Measurements from ENCODE around the gene KRTAP2-3.

The KRTAP2-3 gene

GRCh38 chr17:41029633-41030245 lies 30.2 kb downstream of the KRTAP2-3 start, which contains the start of gene KRTAP1-4:
TSS of gene KRTAP1-4 (minus strand) at chr17:41030195. CDS start at chr17:41030078, 117 bp downstream.
- Histone ChIP-seq H3K27ac (ENCODE audit: low read depth in 2 of 2, low read length in 2 of 2) (no peak within 1 kb of the TSS), H3K9ac (ENCODE audit: low read depth in 1 of 2, low read length in 2 of 2) (no peak within 1 kb of the TSS), H3K9me3 (ENCODE audit: control insufficient read depth in 2 of 2, low read length in 2 of 2) (no peaks in the 10 kb centered on the region), H3K4me1 (ENCODE audit: control insufficient read depth in 2 of 2, insufficient read depth in 2 of 2, low read length in 2 of 2) (no peaks in the 10 kb centered on the region), H3K4me3 (ENCODE audit: low read length in 2 of 2) (no peak within 1 kb of the TSS), H3K36me3 (ENCODE audit: control insufficient read depth in 2 of 2, insufficient read depth in 2 of 2, low read length in 2 of 2) (no peaks in the 10 kb centered on the region), H3K27me3 (ENCODE audit: control insufficient read depth in 2 of 2, insufficient read depth in 2 of 2, low read length in 2 of 2) (no peaks in the 10 kb centered on the region)

- no peaks in the 10 kb centered on the region for H3K27me3 ChIP-seq (ENCODE audit: control insufficient read depth in 2 of 2, insufficient read depth in 2 of 2, low read length in 2 of 2)
- no peaks in the 10 kb centered on the region for H3K36me3 ChIP-seq (ENCODE audit: control insufficient read depth in 2 of 2, insufficient read depth in 2 of 2, low read length in 2 of 2)
- no peaks in the 10 kb centered on the region for H3K4me1 ChIP-seq (ENCODE audit: control insufficient read depth in 2 of 2, insufficient read depth in 2 of 2, low read length in 2 of 2)
- no peak within 1 kb of the TSS for H3K9ac ChIP-seq (ENCODE audit: low read depth in 1 of 2, low read length in 2 of 2)
- no peak within 1 kb of the TSS for H3K27ac ChIP-seq (ENCODE audit: low read depth in 2 of 2, low read length in 2 of 2)
- no peaks in the 10 kb centered on the region for H3K9me3 ChIP-seq (ENCODE audit: control insufficient read depth in 2 of 2, low read length in 2 of 2)
- no peak within 1 kb of the TSS for H3K4me3 ChIP-seq (ENCODE audit: low read length in 2 of 2)
These were observed 33.0 kb downstream of the KRTAP2-3 start, which contains the start of gene KRTAP1-5 for GRCh38 chr17:41026715-41027471. TSS of gene KRTAP1-5 (minus strand) at chr17:41027208. CDS start at chr17:41027155, 53 bp downstream.

GRCh38 chr17:41024697-41025096 lies 35.2 kb downstream of the KRTAP2-3 start:
- Histone ChIP-seq H3K27me3 (ENCODE audit: control insufficient read depth in 2 of 2, insufficient read depth in 2 of 2, low read length in 2 of 2) (no peaks in the 10 kb centered on the region), H3K9ac (ENCODE audit: low read depth in 1 of 2, low read length in 2 of 2) (no peak overlapping the region), H3K4me1 (ENCODE audit: control insufficient read depth in 2 of 2, insufficient read depth in 2 of 2, low read length in 2 of 2) (no peaks in the 10 kb centered on the region), H3K9me3 (ENCODE audit: control insufficient read depth in 2 of 2, low read length in 2 of 2) (no peaks in the 10 kb centered on the region), H3K36me3 (ENCODE audit: control insufficient read depth in 2 of 2, insufficient read depth in 2 of 2, low read length in 2 of 2) (no peaks in the 10 kb centered on the region), H3K27ac (ENCODE audit: low read depth in 2 of 2, low read length in 2 of 2) (no peak overlapping the region), H3K4me3 (ENCODE audit: low read length in 2 of 2) (no peak overlapping the region)

GRCh38 chr17:41020336-41020735 lies 39.6 kb downstream of the KRTAP2-3 start:
- Histone ChIP-seq H3K9ac (ENCODE audit: low read depth in 1 of 2, low read length in 2 of 2) (no peak overlapping the region), H3K27ac (ENCODE audit: low read depth in 2 of 2, low read length in 2 of 2) (no peak overlapping the region), H3K4me3 (ENCODE audit: low read length in 2 of 2) (no peak overlapping the region), H3K27me3 (ENCODE audit: control insufficient read depth in 2 of 2, insufficient read depth in 2 of 2, low read length in 2 of 2) (no peaks in the 10 kb centered on the region), H3K9me3 (ENCODE audit: control insufficient read depth in 2 of 2, low read length in 2 of 2) (no peaks in the 10 kb centered on the region), H3K4me1 (ENCODE audit: control insufficient read depth in 2 of 2, insufficient read depth in 2 of 2, low read length in 2 of 2) (no peaks in the 10 kb centered on the region), H3K36me3 (ENCODE audit: control insufficient read depth in 2 of 2, insufficient read depth in 2 of 2, low read length in 2 of 2) (no peaks in the 10 kb centered on the region)

GRCh38 chr17:41019415-41019814 lies 40.5 kb downstream of the KRTAP2-3 start:
- Histone ChIP-seq H3K36me3 (ENCODE audit: control insufficient read depth in 2 of 2, insufficient read depth in 2 of 2, low read length in 2 of 2) (no peaks in the 10 kb centered on the region), H3K4me1 (ENCODE audit: control insufficient read depth in 2 of 2, insufficient read depth in 2 of 2, low read length in 2 of 2) (no peaks in the 10 kb centered on the region), H3K27me3 (ENCODE audit: control insufficient read depth in 2 of 2, insufficient read depth in 2 of 2, low read length in 2 of 2) (no peaks in the 10 kb centered on the region), H3K4me3 (ENCODE audit: low read length in 2 of 2) (no peak overlapping the region), H3K9me3 (ENCODE audit: control insufficient read depth in 2 of 2, low read length in 2 of 2) (no peaks in the 10 kb centered on the region), H3K9ac (ENCODE audit: low read depth in 1 of 2, low read length in 2 of 2) (no peak overlapping the region), H3K27ac (ENCODE audit: low read depth in 2 of 2, low read length in 2 of 2) (no peak overlapping the region)

- no peaks in the 10 kb centered on the region for H3K4me1 ChIP-seq (ENCODE audit: control insufficient read depth in 2 of 2, insufficient read depth in 2 of 2, low read length in 2 of 2)
These were observed 41.4 kb downstream of the KRTAP2-3 start for GRCh38 chr17:41018541-41018940.

GRCh38 chr17:41016578-41017215 lies 43.2 kb downstream of the KRTAP2-3 start:
- Histone ChIP-seq H3K4me3 (ENCODE audit: low read length in 2 of 2) (no peak overlapping the region), H3K36me3 (ENCODE audit: control insufficient read depth in 2 of 2, insufficient read depth in 2 of 2, low read length in 2 of 2) (no peaks in the 10 kb centered on the region), H3K27ac (ENCODE audit: low read depth in 2 of 2, low read length in 2 of 2) (no peak overlapping the region), H3K27me3 (ENCODE audit: control insufficient read depth in 2 of 2, insufficient read depth in 2 of 2, low read length in 2 of 2) (no peaks in the 10 kb centered on the region), H3K4me1 (ENCODE audit: control insufficient read depth in 2 of 2, insufficient read depth in 2 of 2, low read length in 2 of 2) (no peaks in the 10 kb centered on the region), H3K9ac (ENCODE audit: low read depth in 1 of 2, low read length in 2 of 2) (no peak overlapping the region), H3K9me3 (ENCODE audit: control insufficient read depth in 2 of 2, low read length in 2 of 2) (no peaks in the 10 kb centered on the region)

More at GRCh38 chr17:41018541-41018940, 41.4 kb downstream of the KRTAP2-3 start:
- Histone ChIP-seq H3K27ac (ENCODE audit: low read depth in 2 of 2, low read length in 2 of 2) (no peak overlapping the region), H3K9ac (ENCODE audit: low read depth in 1 of 2, low read length in 2 of 2) (no peak overlapping the region), H3K27me3 (ENCODE audit: control insufficient read depth in 2 of 2, insufficient read depth in 2 of 2, low read length in 2 of 2) (no peaks in the 10 kb centered on the region), H3K9me3 (ENCODE audit: control insufficient read depth in 2 of 2, low read length in 2 of 2) (no peaks in the 10 kb centered on the region), H3K4me3 (ENCODE audit: low read length in 2 of 2) (no peak overlapping the region), H3K36me3 (ENCODE audit: control insufficient read depth in 2 of 2, insufficient read depth in 2 of 2, low read length in 2 of 2) (no peaks in the 10 kb centered on the region)

- Histone ChIP-seq H3K27me3 (ENCODE audit: control insufficient read depth in 2 of 2, insufficient read depth in 2 of 2, low read length in 2 of 2) (no peaks in the 10 kb centered on the region), H3K4me1 (ENCODE audit: control insufficient read depth in 2 of 2, insufficient read depth in 2 of 2, low read length in 2 of 2) (no peaks in the 10 kb centered on the region), H3K9me3 (ENCODE audit: control insufficient read depth in 2 of 2, low read length in 2 of 2) (no peaks in the 10 kb centered on the region), H3K4me3 (ENCODE audit: low read length in 2 of 2) (no peak overlapping the region), H3K36me3 (ENCODE audit: control insufficient read depth in 2 of 2, insufficient read depth in 2 of 2, low read length in 2 of 2) (no peaks in the 10 kb centered on the region), H3K27ac (ENCODE audit: low read depth in 2 of 2, low read length in 2 of 2) (no peak overlapping the region), H3K9ac (ENCODE audit: low read depth in 1 of 2, low read length in 2 of 2) (no peak overlapping the region)
These were observed 44.5 kb downstream of the KRTAP2-3 start for GRCh38 chr17:41015454-41015853.

- Histone ChIP-seq H3K9ac (ENCODE audit: low read depth in 1 of 2, low read length in 2 of 2) (no peak overlapping the region), H3K27me3 (ENCODE audit: control insufficient read depth in 2 of 2, insufficient read depth in 2 of 2, low read length in 2 of 2) (no peaks in the 10 kb centered on the region), H3K9me3 (ENCODE audit: control insufficient read depth in 2 of 2, low read length in 2 of 2) (no peaks in the 10 kb centered on the region), H3K27ac (ENCODE audit: low read depth in 2 of 2, low read length in 2 of 2) (no peak overlapping the region), H3K36me3 (ENCODE audit: control insufficient read depth in 2 of 2, insufficient read depth in 2 of 2, low read length in 2 of 2) (no peaks in the 10 kb centered on the region), H3K4me3 (ENCODE audit: low read length in 2 of 2) (no peak overlapping the region), H3K4me1 (ENCODE audit: control insufficient read depth in 2 of 2, insufficient read depth in 2 of 2, low read length in 2 of 2) (no peaks in the 10 kb centered on the region)
These were observed 46.3 kb downstream of the KRTAP2-3 start for GRCh38 chr17:41013606-41014005.

GRCh38 chr17:41013181-41013580 lies 46.7 kb downstream of the KRTAP2-3 start:
- Histone ChIP-seq H3K9ac (ENCODE audit: low read depth in 1 of 2, low read length in 2 of 2) (no peak overlapping the region), H3K27ac (ENCODE audit: low read depth in 2 of 2, low read length in 2 of 2) (no peak overlapping the region)

More at GRCh38 chr17:41013181-41013580, 46.7 kb downstream of the KRTAP2-3 start:
- Histone ChIP-seq H3K4me1 (ENCODE audit: control insufficient read depth in 2 of 2, insufficient read depth in 2 of 2, low read length in 2 of 2) (no peaks in the 10 kb centered on the region), H3K36me3 (ENCODE audit: control insufficient read depth in 2 of 2, insufficient read depth in 2 of 2, low read length in 2 of 2) (no peaks in the 10 kb centered on the region), H3K4me3 (ENCODE audit: low read length in 2 of 2) (no peak overlapping the region), H3K27me3 (ENCODE audit: control insufficient read depth in 2 of 2, insufficient read depth in 2 of 2, low read length in 2 of 2) (no peaks in the 10 kb centered on the region), H3K9me3 (ENCODE audit: control insufficient read depth in 2 of 2, low read length in 2 of 2) (no peaks in the 10 kb centered on the region)
